HFF-Myc (cell line): ENCODE results near the gene MYLK.

Experiments
- DNase-seq: peaks from one replicate; pipeline ENCODE4 v3.0.0-alpha.2; 2011; ENCODE audit warnings: low read depth; ENCODE audit errors: extremely low read depth
- H3K4me3 ChIP-seq: replicated peaks from 2 replicates; pipeline ENCODE4 v1.5.1; 2011; ENCODE audit warnings: low read depth, mild to moderate bottlenecking, control low read depth, low read length
- TF ChIP-seq, protein P1 (sequence below): IDR thresholded peaks from 2 replicates; pipeline ENCODE4 v1.5.1; 2012; ENCODE audit warnings: mild to moderate bottlenecking, low read depth, low read length, control low read depth; ENCODE audit errors: missing control alignments

MYLK gene

DNA sequence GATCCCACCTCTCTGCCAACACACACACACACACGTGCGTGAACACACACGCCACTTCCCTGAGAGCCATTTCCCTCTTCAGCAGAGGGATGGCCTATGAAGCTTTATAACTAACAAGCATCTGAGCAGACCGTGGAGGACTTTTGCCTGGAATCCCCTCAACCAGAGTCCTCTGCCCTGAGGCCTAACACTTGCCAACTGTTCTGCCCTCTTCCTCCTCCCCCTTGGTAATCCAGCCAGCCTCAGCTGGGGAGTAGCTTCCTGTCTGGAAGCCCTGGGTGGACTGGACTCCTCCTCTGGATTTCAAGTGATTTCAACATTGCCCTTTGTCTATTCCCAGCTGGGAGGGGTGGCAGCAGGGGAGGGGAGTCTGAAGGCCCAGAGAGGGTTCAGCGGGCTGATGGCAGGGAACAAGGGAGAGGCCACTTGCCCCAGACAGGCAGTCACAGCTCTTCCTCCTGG, 230.9 kb downstream of the MYLK start:
- TF ChIP-seq, protein P1, sequence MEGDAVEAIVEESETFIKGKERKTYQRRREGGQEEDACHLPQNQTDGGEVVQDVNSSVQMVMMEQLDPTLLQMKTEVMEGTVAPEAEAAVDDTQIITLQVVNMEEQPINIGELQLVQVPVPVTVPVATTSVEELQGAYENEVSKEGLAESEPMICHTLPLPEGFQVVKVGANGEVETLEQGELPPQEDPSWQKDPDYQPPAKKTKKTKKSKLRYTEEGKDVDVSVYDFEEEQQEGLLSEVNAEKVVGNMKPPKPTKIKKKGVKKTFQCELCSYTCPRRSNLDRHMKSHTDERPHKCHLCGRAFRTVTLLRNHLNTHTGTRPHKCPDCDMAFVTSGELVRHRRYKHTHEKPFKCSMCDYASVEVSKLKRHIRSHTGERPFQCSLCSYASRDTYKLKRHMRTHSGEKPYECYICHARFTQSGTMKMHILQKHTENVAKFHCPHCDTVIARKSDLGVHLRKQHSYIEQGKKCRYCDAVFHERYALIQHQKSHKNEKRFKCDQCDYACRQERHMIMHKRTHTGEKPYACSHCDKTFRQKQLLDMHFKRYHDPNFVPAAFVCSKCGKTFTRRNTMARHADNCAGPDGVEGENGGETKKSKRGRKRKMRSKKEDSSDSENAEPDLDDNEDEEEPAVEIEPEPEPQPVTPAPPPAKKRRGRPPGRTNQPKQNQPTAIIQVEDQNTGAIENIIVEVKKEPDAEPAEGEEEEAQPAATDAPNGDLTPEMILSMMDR, result no peak
- H3K4me3 ChIP-seq, result no peak overlapping the region
- DNase-seq, result no peak

DNA sequence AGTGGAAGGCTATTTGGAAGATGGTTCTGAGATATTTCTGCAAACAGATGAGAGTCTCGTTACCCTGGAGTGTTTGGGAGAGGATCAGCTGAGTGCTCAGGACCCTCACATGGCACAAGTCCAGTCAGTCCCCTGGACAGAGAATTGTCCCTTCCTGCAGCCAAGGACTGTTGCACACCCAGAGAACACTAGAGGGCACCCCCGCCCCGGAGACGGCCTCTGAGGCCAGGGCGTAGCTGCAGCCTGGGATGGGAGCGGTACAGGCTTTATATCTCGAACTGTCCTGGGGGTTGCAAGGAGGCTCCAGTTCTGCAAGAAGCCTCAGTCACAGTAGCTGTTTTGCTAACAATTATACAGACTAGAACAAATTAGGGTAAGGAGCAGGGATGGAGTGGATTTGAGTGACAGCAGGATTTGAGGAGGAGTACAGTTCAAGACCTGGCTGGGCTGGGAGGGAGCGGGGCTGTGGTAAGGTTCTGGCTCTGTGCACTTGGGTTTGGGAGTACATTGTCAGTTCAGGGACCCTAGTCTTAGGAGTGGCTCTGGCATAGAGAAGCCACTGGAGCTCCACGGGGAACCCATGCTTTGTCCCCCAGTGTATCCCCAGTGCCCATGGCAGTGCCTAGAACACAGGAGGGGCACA, 231.7 kb downstream of the MYLK start:
- TF ChIP-seq, protein P1, result peak; percentile 94
- no peak overlapping the region for H3K4me3 ChIP-seq
- no peak for DNase-seq

DNA sequence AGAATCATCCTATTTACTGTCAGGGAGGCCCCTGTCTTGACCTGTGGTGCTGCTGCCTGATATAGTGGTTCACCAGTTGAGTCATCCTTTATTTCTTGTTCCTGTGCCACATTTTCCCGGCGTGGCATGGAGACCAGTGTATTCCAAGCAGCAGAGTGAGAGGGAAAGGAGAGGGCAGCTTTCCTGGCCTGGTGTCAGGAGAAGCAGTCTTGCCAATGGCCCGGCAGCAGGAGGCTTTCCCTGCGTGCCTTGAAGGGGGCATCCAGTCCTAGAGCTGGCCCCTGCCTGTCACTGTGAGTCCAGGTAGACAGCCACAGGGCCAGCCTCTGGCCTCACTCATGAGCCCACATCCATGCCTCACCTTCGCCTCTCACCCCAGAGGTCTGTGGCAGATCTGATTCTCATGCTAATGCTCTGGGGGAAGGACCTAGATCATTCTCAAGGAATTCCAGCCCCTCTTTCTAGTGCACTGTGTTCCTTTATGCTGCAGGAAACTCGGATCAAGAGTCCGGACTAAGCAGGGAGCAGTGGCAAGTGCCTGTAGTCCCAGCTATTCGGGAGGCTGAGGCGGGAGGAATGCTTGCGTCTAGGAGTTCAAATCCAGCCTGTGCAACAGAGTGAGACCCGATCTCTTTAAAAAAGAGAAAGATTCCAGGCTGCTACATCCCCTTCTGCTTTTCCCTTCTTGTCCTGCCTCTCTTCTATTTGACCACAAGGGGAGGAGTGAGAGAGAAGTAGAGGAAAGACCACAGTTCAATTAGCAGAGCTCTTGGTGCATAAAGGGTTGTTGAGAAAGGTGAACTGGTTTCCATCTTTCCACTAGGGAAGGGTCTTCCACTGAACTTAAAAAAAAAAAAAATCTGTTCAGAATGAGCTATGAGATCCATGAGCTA, 232.4 kb downstream of the MYLK start:
- no peak overlapping the region for H3K4me3 ChIP-seq
- TF ChIP-seq, protein P1, result no peak
- DNase-seq, result no peak

GRCh38 chr3:123650101-123650500, 234.0 kb downstream of the MYLK start:
- no peak overlapping the region for H3K4me3 ChIP-seq
- DNase-seq, result no peak
- TF ChIP-seq, protein P1, result no peak

GRCh38 chr3:123648696-123649405, 235.3 kb downstream of the MYLK start:
- no peak overlapping the region for H3K4me3 ChIP-seq
- TF ChIP-seq, protein P1, result no peak
- DNase-seq, result no peak

DNA sequence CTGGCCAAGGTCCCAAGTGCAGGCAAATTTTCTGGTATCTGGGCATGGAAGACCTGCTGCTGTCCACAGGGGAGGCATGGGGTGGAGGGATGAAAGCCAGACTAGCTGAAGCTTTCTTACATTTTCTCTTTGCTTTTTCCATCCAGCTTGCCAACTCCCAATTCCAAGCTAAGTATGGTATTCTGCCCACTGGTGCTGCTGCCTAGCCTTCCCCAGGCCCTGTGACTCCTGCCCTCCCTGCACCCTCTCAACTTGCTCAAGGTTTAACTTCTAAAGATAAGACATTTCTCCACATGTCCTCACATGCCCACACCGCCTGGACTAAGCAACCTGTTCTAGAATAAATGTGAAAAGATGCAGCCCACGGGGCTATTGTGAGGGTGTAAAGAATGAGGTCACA, 239.8 kb downstream of the MYLK start:
- TF ChIP-seq, protein P1, result no peak

More for the DNA sequence above, 239.8 kb downstream of the MYLK start:
- H3K4me3 ChIP-seq, result no peak overlapping the region
- no peak for DNase-seq
